ENCODE results near the gene FYB1. TPM values are rescaled to one million over a fixed set of nuclear protein-coding genes. Genes with fewer than 3 reads are reported as not detected.
A peak's percentile ranks its signal among the peaks of the same experiment; 100 is the strongest.

FYB1 gene
- total RNA-seq, 2 experiments from 2014 or later = 105 to 106 TPM

GRCh38 chr5:39117401-39117800 is 102.0 kb downstream of the FYB1 start:
- intact Hi-C loops (cut with micrococcal nuclease) = no loop called here
- no peaks in the 10 kb centered on the region for H3K27me3 Mint-ChIP-seq
- CTCF ChIA-PET = interaction anchor here (0.7 kb wide), 1 partner anchor 20 kb away, joined by 3 read pairs; no protein-coding TSS in a partner anchor
- DNase-seq = no peak
- peak overlapping the region; percentile 44 for H3K27ac Mint-ChIP-seq
- POLR2A ChIA-PET = interaction anchor here (1.0 kb wide), 1 partner anchor 38 kb away, joined by 3 read pairs; no protein-coding TSS in a partner anchor
- H3K9me3 Mint-ChIP-seq = no peaks in the 10 kb centered on the region
- peaks cover 28% of the 10 kb centered on the region for H3K36me3 Mint-ChIP-seq
- H3K4me3 Mint-ChIP-seq = no peak overlapping the region
- H3K4me1 Mint-ChIP-seq (ENCODE audit: low read depth) = peaks cover 55% of the 10 kb centered on the region

GRCh38 chr5:39116344-39117170 is 102.8 kb downstream of the FYB1 start:
- Mint-ChIP-seq H3K27me3 (no peaks in the 10 kb centered on the region), H3K36me3 (peaks cover 24% of the 10 kb centered on the region), H3K4me3 (no peak overlapping the region), H3K27ac (peak overlapping the region; percentile 74), H3K4me1 (ENCODE audit: low read depth) (peaks cover 48% of the 10 kb centered on the region), H3K9me3 (no peaks in the 10 kb centered on the region)
- ChIA-PET POLR2A (interaction anchor here (1.0 kb wide), 1 partner anchor 37 kb away, joined by 3 read pairs; no protein-coding TSS in a partner anchor), CTCF (interaction anchor here (0.7 to 2.2 kb wide), 6 partner anchors 19 to 167 kb away, joined by 3 to 8 read pairs (median 4); no protein-coding TSS in a partner anchor)
- intact Hi-C loops (cut with micrococcal nuclease) = no loop called here
- no peak for DNase-seq

- intact Hi-C loops (cut with micrococcal nuclease) = no loop called here
- no peak for DNase-seq
- peaks cover 43% of the 10 kb centered on the region for H3K4me1 Mint-ChIP-seq (ENCODE audit: low read depth)
- H3K27ac Mint-ChIP-seq = peak overlapping the region; percentile 67
- ChIA-PET POLR2A (interaction anchor here (0.6 kb wide), 1 partner anchor 238 kb away, joined by 3 read pairs; no protein-coding TSS in a partner anchor), CTCF (interaction anchor here (1.0 to 2.7 kb wide), 7 partner anchors 19 to 261 kb away, joined by 3 to 11 read pairs (median 4); no protein-coding TSS in a partner anchor)
- peaks cover 24% of the 10 kb centered on the region for H3K36me3 Mint-ChIP-seq
- no peak overlapping the region for H3K4me3 Mint-ChIP-seq
- no peaks in the 10 kb centered on the region for H3K9me3 Mint-ChIP-seq
- H3K27me3 Mint-ChIP-seq = no peaks in the 10 kb centered on the region
Measured at GRCh38 chr5:39115644-39116343, 103.6 kb downstream of the FYB1 start.

GRCh38 chr5:39114155-39114554 is 105.2 kb downstream of the FYB1 start:
- DNase-seq = no peak
- peaks cover 26% of the 10 kb centered on the region for H3K36me3 Mint-ChIP-seq
- intact Hi-C loops (cut with micrococcal nuclease) = no loop called here
- no peak overlapping the region for H3K27ac Mint-ChIP-seq
- ChIA-PET CTCF (interaction anchor here (1.8 to 2.7 kb wide), 3 partner anchors 34 to 262 kb away, joined by 4 to 11 read pairs (median 8); no protein-coding TSS in a partner anchor), POLR2A (interaction anchor here (0.7 kb wide), 1 partner anchor 276 kb away, joined by 4 read pairs; no protein-coding TSS in a partner anchor)
- H3K9me3 Mint-ChIP-seq = no peaks in the 10 kb centered on the region
- H3K4me1 Mint-ChIP-seq (ENCODE audit: low read depth) = peaks cover 38% of the 10 kb centered on the region
- no peak overlapping the region for H3K4me3 Mint-ChIP-seq
- no peaks in the 10 kb centered on the region for H3K27me3 Mint-ChIP-seq

- Mint-ChIP-seq H3K4me1 (ENCODE audit: low read depth) (peaks cover 38% of the 10 kb centered on the region), H3K27ac (no peak overlapping the region), H3K27me3 (no peaks in the 10 kb centered on the region), H3K36me3 (peaks cover 26% of the 10 kb centered on the region), H3K9me3 (no peaks in the 10 kb centered on the region), H3K4me3 (no peak overlapping the region)
- ChIA-PET CTCF (interaction anchor here (1.2 to 2.7 kb wide), 2 partner anchors 33 to 104 kb away, joined by 4 to 11 read pairs; no protein-coding TSS in a partner anchor), POLR2A (no interaction called here)
- no peak for DNase-seq
- intact Hi-C loops (cut with micrococcal nuclease) = no loop called here
Measured at GRCh38 chr5:39113354-39113953, 105.9 kb downstream of the FYB1 start.

- ChIA-PET POLR2A (no interaction called here), CTCF (no interaction called here)
- no peaks in the 10 kb centered on the region for H3K27me3 Mint-ChIP-seq
- peaks cover 10% of the 10 kb centered on the region for H3K4me1 Mint-ChIP-seq (ENCODE audit: low read depth)
- no peak overlapping the region for H3K4me3 Mint-ChIP-seq
- H3K36me3 Mint-ChIP-seq = peaks cover 11% of the 10 kb centered on the region
- peak overlapping the region; percentile 68 for H3K27ac Mint-ChIP-seq
- DNase-seq = no peak
- intact Hi-C loops (cut with micrococcal nuclease) = no loop called here
- no peaks in the 10 kb centered on the region for H3K9me3 Mint-ChIP-seq
Measured at GRCh38 chr5:39109606-39110005, 109.8 kb downstream of the FYB1 start.

GRCh38 chr5:39108987-39109386 is 110.4 kb downstream of the FYB1 start:
- intact Hi-C loops (cut with micrococcal nuclease) = no loop called here
- CTCF ChIA-PET = no interaction called here
- Mint-ChIP-seq H3K27ac (peak overlapping the region; percentile 40), H3K4me1 (ENCODE audit: low read depth) (peaks cover 10% of the 10 kb centered on the region), H3K36me3 (peaks cover 13% of the 10 kb centered on the region), H3K4me3 (no peak overlapping the region), H3K27me3 (no peaks in the 10 kb centered on the region), H3K9me3 (no peaks in the 10 kb centered on the region)
- no peak for DNase-seq
- POLR2A ChIA-PET = no interaction called here

- Mint-ChIP-seq H3K36me3 (peaks cover 22% of the 10 kb centered on the region), H3K4me3 (no peak overlapping the region)
- CTCF ChIA-PET = no interaction called here
Measured at GRCh38 chr5:39107350-39107749, 112.0 kb downstream of the FYB1 start.

GRCh38 chr5:39106322-39106721 is 113.0 kb downstream of the FYB1 start:
- peaks cover 15% of the 10 kb centered on the region for H3K4me1 Mint-ChIP-seq (ENCODE audit: low read depth)

More at GRCh38 chr5:39107350-39107749, 112.0 kb downstream of the FYB1 start:
- H3K27me3 Mint-ChIP-seq = no peaks in the 10 kb centered on the region
- H3K9me3 Mint-ChIP-seq = no peaks in the 10 kb centered on the region
- intact Hi-C loops (cut with micrococcal nuclease) = no loop called here
- POLR2A ChIA-PET = no interaction called here
- DNase-seq = no peak
- H3K4me1 Mint-ChIP-seq (ENCODE audit: low read depth) = peaks cover 11% of the 10 kb centered on the region
- no peak overlapping the region for H3K27ac Mint-ChIP-seq

GRCh38 chr5:39104221-39104620 is 115.1 kb downstream of the FYB1 start:
- CTCF ChIA-PET = interaction anchor here (0.7 to 2.1 kb wide), 4 partner anchors 11 to 178 kb away, joined by 3 to 10 read pairs (median 4); no protein-coding TSS in a partner anchor
- Mint-ChIP-seq H3K27ac (peak overlapping the region; percentile 1), H3K4me1 (ENCODE audit: low read depth) (peaks cover 28% of the 10 kb centered on the region)

More at GRCh38 chr5:39106322-39106721, 113.0 kb downstream of the FYB1 start:
- ChIA-PET POLR2A (no interaction called here), CTCF (no interaction called here)
- Mint-ChIP-seq H3K36me3 (peaks cover 22% of the 10 kb centered on the region), H3K27me3 (no peaks in the 10 kb centered on the region), H3K9me3 (no peaks in the 10 kb centered on the region), H3K27ac (no peak overlapping the region), H3K4me3 (no peak overlapping the region)
- DNase-seq = no peak
- intact Hi-C loops (cut with micrococcal nuclease) = no loop called here

GRCh38 chr5:39102684-39103155 is 116.6 kb downstream of the FYB1 start:
- intact Hi-C loops (cut with micrococcal nuclease) = no loop called here
- ChIA-PET CTCF (no interaction called here), POLR2A (no interaction called here)
- no peak overlapping the region for H3K4me3 Mint-ChIP-seq
- H3K36me3 Mint-ChIP-seq = peaks cover 16% of the 10 kb centered on the region
- H3K27me3 Mint-ChIP-seq = no peaks in the 10 kb centered on the region
- no peaks in the 10 kb centered on the region for H3K9me3 Mint-ChIP-seq
- H3K27ac Mint-ChIP-seq = no peak overlapping the region
- peaks cover 27% of the 10 kb centered on the region for H3K4me1 Mint-ChIP-seq (ENCODE audit: low read depth)
- DNase-seq = no peak

More at GRCh38 chr5:39104221-39104620, 115.1 kb downstream of the FYB1 start:
- POLR2A ChIA-PET = no interaction called here
- Mint-ChIP-seq H3K36me3 (peaks cover 18% of the 10 kb centered on the region), H3K27me3 (no peaks in the 10 kb centered on the region), H3K9me3 (no peaks in the 10 kb centered on the region), H3K4me3 (no peak overlapping the region)
- intact Hi-C loops (cut with micrococcal nuclease) = no loop called here
- no peak for DNase-seq

Data from activated CD4-positive, alpha-beta memory T cell treated with anti-CD3 and anti-CD28 coated beads for 36 hours (primary cell).